ENCODE data around the gene ARL16. TPM values are rescaled to one million over a fixed set of nuclear protein-coding genes. Genes with fewer than 3 reads are reported as not detected.

Gene ARL16
- total and polyA plus RNA-seq, 2 of the 4 experiments (the other 2 are of a cell fraction), result 51.1 to 77.9 TPM

- peak overlapping the region; percentile 46 for H3K9ac ChIP-seq (ENCODE audit: low read depth, low read length)
- no peak overlapping the region for H2AK5ac ChIP-seq (ENCODE audit: low read depth, low read length)
- H3K18ac ChIP-seq (ENCODE audit: low read depth, low read length), result no peak overlapping the region
- no peak overlapping the region for H2BK120ac ChIP-seq (ENCODE audit: low read depth, low read length)
- peaks cover 3% of the 10 kb centered on the region for H3K36me3 ChIP-seq (ENCODE audit: control insufficient read depth, insufficient read depth, low read length)
- no peak overlapping the region for H2BK5ac ChIP-seq (ENCODE audit: low read depth, low read length, poor library complexity, severe bottlenecking)
- peaks cover 18% of the 10 kb centered on the region for H3K4me1 ChIP-seq (ENCODE audit: control insufficient read depth, insufficient read depth, low read length)
- POLR2A ChIA-PET (ENCODE audit: unreplicated experiment), result no interaction called here
- WGBS, 2 experiments (ENCODE audit: extremely low coverage in 2 of 2, insufficient read length in 1 of 2), result 33% methylated on average over 13 of the region's 18 CpGs; no CpG with 5 or more reads in 1 of the 2 experiments
- peak overlapping the region; percentile 87 for H3K4me3 ChIP-seq (ENCODE audit: insufficient read depth, low read depth, low read length)
- BruUV-seq (replicated peaks), result no TSS peak
- H3K9me1 ChIP-seq (ENCODE audit: insufficient read depth, low read length), result peaks cover 8% of the 10 kb centered on the region
- H2BK20ac ChIP-seq (ENCODE audit: low read depth, low read length), result no peak overlapping the region
- no peak overlapping the region for H3K14ac ChIP-seq (replicated peaks; ENCODE audit: low read depth, low read length)
- no peak overlapping the region; the same call in 1 of the 2 replicates for H3K27ac ChIP-seq (ENCODE audit: insufficient read depth, low read length)
- no peak overlapping the region for H4K5ac ChIP-seq (ENCODE audit: low read depth, low read length)
- in situ Hi-C loops (cut with MboI; ENCODE audit: low sequenced_read_pairs), result no loop called here
- intact Hi-C loops (cut with micrococcal nuclease), result no loop called here
- no peak overlapping the region for H4K91ac ChIP-seq (ENCODE audit: insufficient read depth, low read depth, low read length)
- no peaks in the 10 kb centered on the region for H3K9me3 ChIP-seq (ENCODE audit: control insufficient read depth, insufficient read depth, low read length)
- H3K23ac ChIP-seq (ENCODE audit: low read depth, low read length), result no peak overlapping the region
- H3K79me1 ChIP-seq (ENCODE audit: low read depth in 1 of 2, low read length in 2 of 2), result peaks cover 14 to 30% of the 10 kb centered on the region in 2 experiments
- no peaks in the 10 kb centered on the region; the same call in 1 of the 2 replicates for H4K20me1 ChIP-seq (ENCODE audit: insufficient read depth, low read length)
- no peaks in the 10 kb centered on the region for H3K27me3 ChIP-seq (ENCODE audit: control insufficient read depth, insufficient read depth, low read length)
- H3K4ac ChIP-seq (ENCODE audit: low read depth, low read length), result no peak overlapping the region
- peak overlapping the region; percentile 89 for H3K4me2 ChIP-seq (ENCODE audit: low read depth, low read length)
- no peak overlapping the region for H4K8ac ChIP-seq (ENCODE audit: low read depth in 2 of 2, low read length in 2 of 2)
- no peak overlapping the region for H2BK15ac ChIP-seq (ENCODE audit: low read depth, low read length)
- TF ChIP-seq RCOR1 (IDR thresholded peaks at IDR 0.05; ENCODE audit: insufficient replicate concordance, low read length), result no peak
- no peak for TF ChIP-seq SMC3 (IDR thresholded peaks at IDR 0.05; ENCODE audit: low read depth, low read length)
- no peak for TF ChIP-seq MAFK (IDR thresholded peaks at IDR 0.05; ENCODE audit: low read depth, low read length)
- no peak for TF ChIP-seq POLR2A (IDR thresholded peaks at IDR 0.05; ENCODE audit: low read depth, low read length)
- no peak for TF ChIP-seq NFE2L2 (IDR thresholded peaks at IDR 0.05; ENCODE audit: low read depth, low read length)
- no peak for TF ChIP-seq MXI1 (IDR thresholded peaks at IDR 0.05; ENCODE audit: borderline replicate concordance, low read depth, low read length)
- no peak for TF ChIP-seq MAZ (IDR thresholded peaks at IDR 0.05; ENCODE audit: borderline replicate concordance, low read depth, low read length)
- H2AK9ac ChIP-seq (replicated peaks; ENCODE audit: low read depth, low read length, poor library complexity), result peak overlapping the region; percentile 75
- H3K56ac ChIP-seq (ENCODE audit: extremely low read depth, insufficient read depth, low read length), result no peak overlapping the region
- CTCF ChIA-PET, result interaction anchor here (0.6 kb wide), 1 partner anchor 13 kb away, joined by 4 read pairs; no protein-coding TSS in a partner anchor
- DNase-seq (no peak), ATAC-seq (ENCODE audit: low read depth) (no peak)
- peak overlapping the region; percentile 96 for H2AFZ ChIP-seq (replicated peaks; ENCODE audit: low read length, poor library complexity)
- dilution Hi-C loops (cut with HindIII; ENCODE audit: low sequenced_read_pairs, unreplicated experiment), result no loop called here
Measured at GRCh38 chr17:81713004-81713555, 29.5 kb upstream of the ARL16 start.

Measured in IMR-90 (cell line).